Activated CD4-positive, alpha-beta T cell treated with anti-CD3 and anti-CD28 coated beads, Interleukin-2, Interleukin-4, amounts not matched to agents 100 ng/mL and 50 ng/mL, durations not matched to agents 16 hours and 8 hours (primary cell): ENCODE data around the gene GOLGA1.

ENCODE experiments used
- DNase-seq: peaks from one replicate; pipeline ENCODE4 v3.0.0-alpha.2; 2020; ENCODE audit warnings: low spot score

Gene GOLGA1

DNA sequence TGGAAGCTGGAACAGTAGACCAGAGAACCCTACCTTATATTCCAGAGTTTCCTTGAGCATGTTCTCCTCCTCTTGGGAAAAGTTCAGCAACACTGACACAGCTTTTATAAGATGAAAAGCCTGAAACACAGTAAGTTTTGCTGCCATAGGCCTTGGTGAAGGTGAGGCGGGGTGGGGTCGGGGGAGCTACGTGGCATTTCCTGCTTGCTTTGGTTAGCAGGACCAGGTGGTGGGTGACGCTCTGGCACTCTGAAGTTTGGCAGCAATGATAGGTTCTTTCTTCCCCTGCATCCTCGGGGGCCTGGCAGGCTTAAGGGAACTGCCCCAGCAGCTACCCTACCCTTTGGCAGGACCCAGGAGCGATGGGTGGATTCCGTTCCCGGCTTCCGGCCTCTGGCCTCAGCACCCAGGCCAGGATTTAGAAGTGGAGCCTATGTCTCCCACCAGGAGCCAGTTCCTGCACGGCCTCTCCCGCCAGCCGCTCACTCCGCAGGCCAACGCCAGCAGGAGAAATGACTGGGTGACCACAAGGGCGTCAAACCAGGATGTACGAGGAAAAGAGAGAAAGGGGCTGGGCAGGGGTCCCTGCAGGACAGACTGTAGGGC, 59.6 kb downstream of the GOLGA1 start:
- no peak for DNase-seq

DNA sequence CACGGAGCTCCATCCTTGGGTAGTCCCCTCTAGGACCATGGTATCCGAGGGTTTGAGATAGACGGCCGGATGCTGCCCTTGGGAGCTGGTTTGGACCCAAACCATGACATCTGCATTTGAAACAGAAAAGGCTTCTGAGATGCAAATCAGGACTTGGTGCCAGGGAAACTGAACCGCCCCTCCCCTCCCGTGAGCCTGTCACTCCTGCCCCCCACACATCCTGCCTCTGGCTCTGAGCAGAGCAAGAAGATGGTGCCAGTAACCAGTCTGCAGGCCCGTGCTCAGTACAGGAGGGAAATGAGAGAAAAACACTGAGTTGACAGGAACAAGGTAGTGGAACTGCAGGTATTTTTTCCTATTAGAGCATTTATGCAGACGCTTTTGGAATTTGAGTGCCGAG, 60.4 kb downstream of the GOLGA1 start:
- no peak for DNase-seq

DNA sequence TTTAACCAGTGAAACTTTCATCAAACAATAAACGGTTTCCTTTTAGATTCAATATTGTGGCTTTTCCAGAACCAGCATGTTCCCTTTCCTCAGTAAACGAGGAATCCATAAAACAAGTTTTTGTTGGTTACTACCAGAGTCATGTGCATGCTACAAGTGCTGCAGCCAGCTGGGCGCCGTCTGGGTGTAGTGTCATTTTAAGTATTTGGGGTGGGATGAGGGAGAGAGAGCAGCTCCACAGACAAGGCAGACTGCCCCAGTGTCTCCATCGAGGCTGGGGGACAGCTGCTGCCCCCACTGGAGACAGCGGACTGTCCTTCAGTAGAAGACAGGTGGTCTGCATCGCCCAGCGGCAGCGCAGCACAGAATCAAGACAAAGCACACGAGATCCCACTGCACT, 61.7 kb downstream of the GOLGA1 start:
- DNase-seq: no peak

DNA sequence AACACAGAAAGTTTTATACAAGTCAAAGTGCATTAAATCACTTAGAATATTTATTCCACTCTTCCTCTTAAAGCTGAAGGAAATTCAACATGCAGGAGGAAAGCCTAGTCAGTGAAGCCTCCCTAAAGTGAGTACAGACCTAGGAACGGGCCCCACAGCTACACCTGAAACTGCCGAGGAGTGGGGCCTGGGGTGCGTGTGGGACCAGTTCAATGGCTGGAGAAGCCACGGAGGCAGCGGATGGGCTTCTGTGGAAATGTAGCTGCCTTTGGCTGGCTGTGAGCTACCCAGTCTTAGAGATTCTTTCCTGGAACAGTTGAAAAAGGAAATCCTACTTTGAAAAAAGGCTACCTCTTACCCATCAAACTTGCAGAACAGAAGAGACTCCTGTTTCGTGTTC, 62.4 kb downstream of the GOLGA1 start:
- no peak for DNase-seq

DNA sequence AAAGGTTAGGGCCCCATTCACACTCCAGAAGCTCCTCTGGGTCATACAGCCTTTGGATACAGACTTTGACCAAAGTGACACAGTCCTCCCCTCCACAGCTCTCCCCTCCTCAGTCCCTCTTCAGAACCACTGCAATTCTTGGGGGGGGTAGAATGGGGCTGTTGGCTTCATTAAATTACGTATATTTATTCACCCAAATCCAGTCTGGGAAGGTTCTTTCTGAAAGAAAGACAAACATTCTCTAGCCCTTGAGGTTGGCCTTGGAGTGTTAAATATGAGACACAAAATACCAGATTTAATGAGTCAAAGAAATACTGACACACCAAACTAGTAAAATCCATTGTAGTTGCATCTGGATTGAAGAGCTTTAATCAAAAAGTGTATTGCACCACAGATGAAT, 62.9 kb downstream of the GOLGA1 start:
- DNase-seq: no peak

DNA sequence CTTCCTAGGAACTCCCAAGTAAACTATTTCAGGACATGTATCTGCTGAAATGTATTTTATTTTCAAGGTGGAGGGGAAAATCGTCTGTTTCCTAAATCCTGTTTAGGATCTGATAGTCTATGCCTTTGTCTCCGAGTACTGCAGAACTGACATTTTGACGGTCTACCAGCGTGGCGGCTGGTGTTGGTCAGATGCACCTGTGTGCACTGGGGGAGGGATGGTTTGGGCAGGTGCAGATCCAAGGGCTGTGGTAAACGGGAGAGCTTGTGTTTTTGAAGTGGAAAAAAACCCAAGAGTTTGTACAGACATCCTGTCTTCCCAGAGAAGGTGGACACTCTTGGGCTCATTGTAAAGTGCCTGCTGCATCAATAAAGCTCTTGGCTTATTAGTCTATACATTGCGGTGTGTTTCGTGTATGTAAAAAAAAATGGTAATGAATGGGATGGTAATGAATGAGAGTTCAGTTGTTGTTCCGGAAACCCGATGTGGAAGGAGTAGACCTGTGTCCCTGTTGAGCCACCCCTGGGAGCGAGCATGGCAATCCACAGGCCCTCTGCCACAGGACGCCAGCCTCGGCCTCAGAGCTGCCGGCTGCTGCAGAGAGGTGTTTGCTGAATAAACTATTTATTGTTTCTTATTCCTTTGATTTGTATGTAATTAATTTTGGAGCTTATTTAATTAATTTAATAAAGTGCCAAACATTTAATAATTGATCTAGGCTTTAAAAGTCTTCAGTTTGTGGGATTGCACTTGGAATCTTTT, 63.7 kb downstream of the GOLGA1 start:
- DNase-seq: no peak

DNA sequence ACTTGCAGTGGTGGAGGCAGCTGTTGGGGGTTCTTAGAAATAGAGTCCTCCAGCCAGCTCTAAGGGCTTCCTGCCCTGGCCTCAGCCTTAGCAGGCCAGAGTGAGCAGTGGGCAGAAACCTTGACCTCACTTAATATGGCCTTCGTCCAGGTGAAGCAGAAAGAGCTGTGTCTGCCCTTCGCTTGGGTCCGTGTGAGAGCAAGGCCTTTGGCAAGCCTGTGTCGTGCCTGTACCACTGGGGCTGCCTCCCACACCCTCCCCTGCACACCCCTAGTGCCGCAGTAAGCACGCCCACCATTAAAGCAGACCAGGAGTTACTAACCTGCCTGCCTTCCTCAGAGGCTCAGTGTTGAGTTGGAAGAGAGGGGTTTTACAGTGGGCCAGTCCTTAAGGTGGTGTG, 65.4 kb downstream of the GOLGA1 start:
- DNase-seq: no peak

DNA sequence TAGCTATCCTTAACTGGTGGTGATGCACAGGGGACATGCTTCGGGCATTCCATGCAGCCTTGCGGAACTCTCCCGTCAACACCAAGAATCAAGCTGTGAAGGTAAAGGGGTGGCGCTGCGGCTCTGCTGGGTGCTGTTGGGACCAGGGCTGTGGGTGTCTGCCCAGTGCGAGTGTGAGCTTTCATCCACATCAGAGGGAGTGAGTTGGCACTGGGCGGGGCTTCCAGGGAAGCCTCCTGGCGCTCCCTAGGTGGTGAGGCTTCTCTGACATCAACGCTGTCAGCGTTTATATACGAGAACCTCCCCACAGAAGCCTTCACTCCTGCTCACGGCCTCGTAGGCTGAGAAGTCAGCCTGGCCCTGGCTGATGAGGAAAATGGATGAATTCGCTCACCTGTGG, 67.2 kb downstream of the GOLGA1 start:
- no peak for DNase-seq

DNA sequence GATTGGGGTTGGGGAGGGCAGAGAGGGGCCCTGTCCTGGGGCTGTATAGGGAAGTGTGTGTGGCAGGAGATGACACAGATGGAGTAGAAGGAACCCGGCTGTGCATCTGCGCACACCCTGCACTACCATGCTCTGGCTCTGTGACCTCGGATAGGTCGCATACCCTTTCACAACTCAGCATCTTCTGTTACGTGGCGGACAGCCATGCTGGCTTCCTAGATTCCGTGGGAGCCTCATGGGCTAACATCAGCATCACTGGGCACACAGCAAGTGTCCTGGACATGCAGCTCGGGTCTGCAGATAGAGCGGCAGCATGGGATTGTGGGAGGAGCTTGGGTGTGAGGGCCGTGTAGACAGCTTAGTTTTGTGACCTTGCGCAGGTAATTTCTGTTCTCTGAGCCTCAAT, 69.7 kb downstream of the GOLGA1 start:
- DNase-seq: no peak

DNA sequence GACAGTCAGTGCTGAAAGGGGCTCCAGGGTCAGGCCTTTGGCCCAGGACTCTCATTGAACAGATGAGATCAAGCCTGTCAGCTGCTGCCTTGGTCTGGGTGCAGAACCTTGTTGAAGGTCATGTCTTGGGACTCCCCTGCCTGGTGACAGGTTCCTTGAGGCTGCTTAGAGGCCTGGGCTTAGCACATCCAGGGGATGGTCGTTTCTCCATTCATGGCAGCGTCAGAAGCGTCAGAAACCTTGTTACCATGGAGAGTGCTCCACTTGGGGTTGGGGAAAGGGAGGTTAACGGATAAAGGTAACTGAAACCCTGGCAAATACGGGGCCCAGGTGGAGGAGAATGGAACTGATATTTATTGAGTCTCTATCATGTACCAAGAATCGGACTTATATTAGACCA, 70.2 kb downstream of the GOLGA1 start:
- DNase-seq: no peak

DNA sequence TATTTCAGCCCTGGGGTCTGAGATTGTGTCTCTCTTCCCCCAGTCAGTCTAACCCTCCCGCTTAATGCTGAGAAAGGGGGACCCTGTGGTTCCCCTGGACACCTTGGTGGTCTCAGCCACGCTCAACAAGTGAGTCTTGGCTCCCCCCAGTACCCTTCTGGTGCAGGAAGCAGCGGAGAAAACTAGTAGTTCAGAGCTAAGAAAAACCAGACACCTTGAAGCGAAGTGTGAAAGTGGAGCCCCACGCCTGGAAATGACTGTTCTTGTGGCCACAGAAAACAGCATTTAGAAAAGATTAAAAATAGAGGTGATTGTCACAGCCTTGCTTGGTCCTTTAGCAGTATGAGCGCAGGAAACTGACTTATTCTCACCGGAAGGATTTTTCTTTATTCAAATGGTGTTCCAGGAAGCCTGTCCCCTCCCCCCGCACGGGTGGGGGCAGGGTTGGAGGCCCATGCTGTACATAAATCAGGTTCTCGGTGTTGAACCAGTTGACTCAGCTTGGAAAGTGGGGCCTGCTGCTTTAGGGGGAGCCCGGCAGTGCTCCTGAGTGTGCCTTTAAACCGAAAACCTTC, 70.8 kb downstream of the GOLGA1 start:
- DNase-seq: peak; percentile 92

DNA sequence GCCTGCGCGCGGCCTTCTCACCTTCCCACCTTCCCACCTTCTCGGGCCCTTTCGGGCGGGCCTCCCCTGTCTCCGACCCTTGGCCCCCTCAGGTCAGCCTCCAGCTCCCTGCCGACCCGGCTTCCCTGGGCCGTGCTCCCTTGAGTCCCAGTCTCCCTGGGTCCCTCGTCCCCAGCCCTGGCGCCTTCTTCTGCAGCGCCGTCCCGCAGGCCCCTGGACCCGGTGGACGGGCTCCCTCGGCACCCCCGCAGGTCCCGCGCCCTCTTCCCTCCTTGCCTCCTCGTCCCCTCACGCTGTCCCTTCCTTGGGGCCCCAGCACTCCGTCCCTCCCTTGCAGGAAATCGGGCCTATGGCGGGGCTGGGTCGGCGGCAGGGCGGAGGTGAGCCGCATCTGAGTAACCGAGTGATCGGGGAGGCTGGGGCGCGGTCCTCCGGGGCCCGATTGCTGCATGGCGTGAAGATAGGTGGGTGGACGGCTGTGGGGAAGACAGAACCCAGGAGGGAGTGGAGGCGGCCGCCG, 71.4 kb downstream of the GOLGA1 start:
- no peak for DNase-seq

DNA sequence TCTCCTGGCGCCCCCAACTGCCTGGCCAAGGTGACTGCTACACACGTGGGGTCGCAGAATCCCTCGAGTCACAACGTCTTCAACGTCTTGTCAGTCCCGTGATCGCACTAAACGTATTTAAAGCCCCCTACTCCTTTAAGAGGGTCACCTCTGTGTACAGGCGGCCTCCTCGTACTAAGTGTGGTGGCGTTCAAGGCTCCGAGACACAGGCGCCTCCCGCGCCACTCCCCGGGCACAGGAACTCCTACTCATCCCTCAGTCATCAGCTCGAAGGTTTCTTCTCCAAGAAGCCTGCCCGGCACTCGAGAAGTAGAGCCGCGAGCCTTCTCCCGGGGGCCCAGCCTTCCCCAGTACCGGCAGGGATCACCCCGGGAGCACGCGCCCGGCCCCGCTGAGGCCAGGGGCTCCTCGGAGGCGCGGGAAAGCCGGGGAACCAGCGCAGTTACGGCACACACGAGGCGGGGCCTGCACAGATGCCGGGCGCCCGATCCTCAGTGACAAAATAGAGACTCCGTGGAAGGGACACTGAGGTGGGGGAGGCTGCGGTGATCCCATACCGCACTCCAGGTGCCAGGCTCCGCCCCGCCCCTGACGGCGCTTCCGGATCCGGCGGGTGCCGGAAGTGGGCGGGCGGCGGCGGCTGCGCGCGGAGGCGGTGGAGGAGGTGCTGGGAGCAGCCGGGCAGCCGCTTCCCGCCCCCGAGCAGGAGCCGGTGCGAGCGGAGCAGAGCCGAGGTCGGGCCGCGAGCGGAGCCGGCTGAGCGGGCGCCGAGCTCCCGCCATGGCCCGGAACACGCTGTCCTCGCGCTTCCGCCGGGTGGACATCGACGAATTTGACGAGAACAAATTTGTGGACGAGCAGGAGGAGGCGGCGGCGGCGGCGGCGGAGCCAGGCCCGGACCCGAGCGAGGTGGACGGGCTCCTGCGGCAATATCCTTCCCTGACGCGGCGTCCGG, 72.1 kb downstream of the GOLGA1 start:
- peak; percentile 94 for DNase-seq

DNA sequence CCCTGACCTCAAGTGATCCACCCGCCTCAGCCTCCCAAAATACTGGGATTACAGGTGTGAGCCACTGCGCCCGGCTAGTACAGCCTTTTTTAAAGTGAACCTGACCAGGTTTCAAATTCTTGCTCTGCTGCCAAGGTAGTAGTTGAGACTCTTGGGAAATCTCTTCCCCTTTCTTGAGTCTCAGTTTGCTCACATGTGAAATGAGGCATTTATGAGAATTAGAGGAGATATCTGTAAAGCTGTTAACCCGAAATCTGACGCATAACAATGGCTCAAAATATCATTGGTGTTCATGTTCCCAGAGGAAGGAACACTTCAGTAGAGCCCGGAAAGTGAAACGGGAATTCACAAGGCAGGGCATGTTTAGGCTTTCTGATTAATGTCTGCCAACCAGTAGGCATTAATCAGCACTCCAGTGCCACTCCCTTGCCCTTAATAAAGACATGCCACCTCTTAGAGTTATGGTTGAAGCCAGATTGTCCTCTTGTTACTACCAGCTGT, 77.5 kb downstream of the GOLGA1 start:
- DNase-seq: no peak

DNA sequence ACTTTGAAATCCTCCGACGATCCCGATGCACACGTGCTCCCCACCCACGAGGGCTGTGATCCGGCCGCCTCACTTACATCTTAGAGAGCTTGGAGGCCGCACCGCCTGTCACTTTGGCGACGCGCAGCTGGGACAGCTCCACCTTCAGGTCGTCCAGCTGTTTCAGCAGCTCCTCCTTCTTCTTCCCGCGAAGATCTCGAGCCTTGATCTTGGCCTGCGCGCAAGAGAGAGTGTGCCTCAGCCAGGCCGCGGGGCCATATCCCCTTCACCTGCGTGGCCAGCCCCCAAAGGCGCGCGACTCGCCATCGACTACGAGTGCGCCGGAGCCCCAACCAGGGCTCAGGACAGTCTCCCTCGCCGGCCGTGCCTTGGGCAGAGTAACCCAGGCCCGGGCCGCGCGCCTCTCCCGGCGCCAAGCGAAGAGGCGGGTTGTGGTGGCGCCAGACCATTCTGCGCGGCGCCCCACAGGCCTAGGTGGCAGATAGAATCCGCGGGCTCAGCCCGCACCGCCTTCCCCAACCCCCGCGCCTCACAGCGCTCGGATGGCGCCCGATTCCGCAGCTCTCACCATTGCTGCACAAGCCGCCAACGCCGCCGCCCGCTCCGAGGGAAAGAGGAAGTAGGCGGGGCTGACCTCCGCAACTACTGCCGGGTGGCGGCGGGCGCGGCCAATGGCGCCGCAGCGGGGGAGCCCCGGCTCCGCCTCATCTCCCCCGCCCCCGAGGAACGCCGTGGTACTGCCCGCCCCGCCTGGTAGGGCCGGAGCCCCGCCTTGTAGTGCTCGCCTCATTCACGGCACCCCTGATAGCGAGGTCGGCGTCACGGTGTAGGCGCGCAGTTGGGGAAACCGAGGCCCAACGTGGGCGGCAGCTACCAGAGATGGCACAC, 79.3 kb downstream of the GOLGA1 start, which contains the start of the genes ARPC5L and RPL35:
ARPC5L (plus strand) TSS at position 789 of the 888 bp plus-strand sequence. CDS start 7,161 bp downstream, outside the sequence.
RPL35 (minus strand) TSS at position 616 of the 888 bp plus-strand sequence; CDS start at position 571, 45 bp downstream.
- peak; percentile 96 for DNase-seq

DNA sequence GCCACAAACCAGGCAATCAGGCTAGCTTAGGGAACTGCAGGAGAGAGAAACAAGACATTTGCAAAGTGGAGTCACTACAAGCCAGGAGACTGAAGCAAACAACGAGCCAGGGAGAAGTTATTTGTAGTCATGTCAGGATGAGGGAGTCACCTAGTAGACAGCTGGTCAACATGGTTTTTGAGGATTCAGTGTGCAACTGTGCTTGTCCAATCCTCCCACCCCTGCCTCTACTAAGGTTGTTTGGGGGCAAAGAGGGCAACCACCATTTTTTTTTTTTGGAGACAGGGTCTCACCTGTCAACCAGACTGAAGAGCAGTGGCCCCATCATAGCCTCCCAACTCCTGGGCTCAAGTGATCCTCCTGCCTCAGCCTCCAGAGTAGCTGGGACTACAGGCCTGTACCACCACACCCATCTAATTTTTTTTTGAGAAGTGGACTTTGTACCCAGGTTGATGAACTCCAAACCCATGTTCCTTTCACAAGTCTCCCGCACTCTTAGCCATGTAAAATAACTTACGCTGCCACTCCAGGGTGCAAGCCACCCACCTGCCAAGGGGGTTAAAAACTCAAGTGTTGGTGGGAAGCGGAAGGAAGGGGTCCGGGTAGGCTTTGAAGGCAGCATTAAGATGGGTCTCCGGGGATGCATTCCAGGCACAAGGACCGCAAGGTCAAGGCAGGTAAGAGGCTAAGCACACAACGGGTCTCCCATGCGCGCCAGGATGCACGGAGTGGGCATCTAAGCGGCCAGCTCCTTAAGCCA, 80.1 kb downstream of the GOLGA1 start:
- no peak for DNase-seq

DNA sequence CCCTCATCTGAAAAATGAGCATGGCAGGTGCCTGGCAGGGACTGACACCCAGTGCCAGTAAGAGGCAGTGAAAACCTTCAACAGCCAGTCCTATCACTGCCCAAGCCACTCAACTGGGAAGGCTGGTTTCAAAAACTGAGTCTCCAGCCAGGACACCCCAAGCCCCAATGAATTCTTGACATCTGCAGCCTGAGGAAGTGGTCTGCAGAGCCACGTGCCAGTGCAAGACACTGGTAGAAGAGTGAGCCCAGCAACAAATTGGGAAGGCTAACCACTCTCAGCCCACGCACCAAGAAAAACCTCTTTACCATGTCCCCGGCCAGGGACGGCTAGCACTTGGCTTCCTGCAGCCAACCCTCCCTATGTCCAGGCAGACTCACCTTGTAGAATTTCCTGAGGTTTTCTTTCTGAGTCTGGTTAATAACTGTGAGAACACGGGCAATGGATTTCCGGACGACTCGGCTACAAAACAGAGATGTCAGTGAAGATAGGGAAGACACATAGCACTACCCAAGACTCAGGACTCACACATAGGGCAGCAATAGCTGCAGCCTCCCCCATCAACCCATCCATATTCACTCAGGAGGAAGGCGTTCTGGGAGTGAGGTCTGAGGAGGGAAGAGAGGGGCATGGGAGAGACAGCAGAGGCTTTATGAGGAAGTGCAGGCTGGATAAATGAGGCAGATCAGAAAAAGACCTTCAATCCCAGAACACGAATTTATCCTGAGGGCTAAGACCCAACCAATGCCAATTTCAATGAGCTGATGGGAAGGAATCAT, 80.9 kb downstream of the GOLGA1 start:
- DNase-seq: no peak

DNA sequence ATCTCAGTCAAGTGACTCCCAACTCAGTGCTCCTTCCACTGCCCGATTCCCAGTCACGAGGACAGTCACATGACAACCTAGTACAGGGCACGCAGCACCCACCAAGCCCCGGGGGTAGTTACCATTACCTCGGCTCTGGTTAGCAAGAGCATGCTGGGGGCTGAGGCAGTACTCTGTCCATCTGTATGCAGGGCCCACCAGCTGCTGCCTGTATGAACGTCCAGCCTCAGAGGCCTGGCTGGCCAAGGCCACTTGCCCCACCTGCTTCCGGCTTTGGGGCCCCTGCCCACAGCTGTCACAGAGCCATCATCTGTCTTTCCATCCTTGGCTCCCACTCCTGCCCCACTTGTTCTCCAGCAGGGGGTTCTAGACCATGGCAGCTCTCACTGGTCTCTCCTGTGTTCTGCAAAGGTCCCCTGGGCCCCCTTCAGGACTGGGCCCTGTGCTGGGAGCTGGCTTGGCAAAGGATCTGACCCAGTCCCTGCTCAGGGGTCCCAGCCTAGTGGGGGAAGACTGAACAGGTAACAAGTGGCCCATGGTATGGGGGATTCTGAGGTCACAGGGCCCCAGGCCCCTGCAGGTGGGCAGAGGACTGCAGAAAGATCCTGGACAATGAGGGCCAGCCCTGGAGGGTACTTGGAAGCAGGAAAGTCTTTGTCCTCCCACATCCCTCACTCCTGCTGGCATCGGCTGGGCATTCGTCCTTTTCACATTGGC, 82.4 kb downstream of the GOLGA1 start:
- no peak for DNase-seq
